Hematopoietic multipotent progenitor cell (in vitro differentiated cells): Measurements from ENCODE around the gene LDLRAD4. TPM values are rescaled to one million over a fixed set of nuclear protein-coding genes. Genes with fewer than 3 reads are reported as not detected.

ENCODE experiments used
- DNase-seq, 3 donors: peaks; one replicate each; pipeline ENCODE4 v3.0.0-alpha.2; 2011 to 2015; ENCODE audit warnings: low read depth in 2 of 3, low spot score in 2 of 3
- total RNA-seq: library from RNA; depleted of rRNA; stranded (reverse); fragments of >200 nt; gene quantifications from one replicate; pipeline ENCODE4 v1.2.3, GENCODE V29; 2012

LDLRAD4 gene
- total RNA-seq, 1 donor: 63.3 TPM

DNA sequence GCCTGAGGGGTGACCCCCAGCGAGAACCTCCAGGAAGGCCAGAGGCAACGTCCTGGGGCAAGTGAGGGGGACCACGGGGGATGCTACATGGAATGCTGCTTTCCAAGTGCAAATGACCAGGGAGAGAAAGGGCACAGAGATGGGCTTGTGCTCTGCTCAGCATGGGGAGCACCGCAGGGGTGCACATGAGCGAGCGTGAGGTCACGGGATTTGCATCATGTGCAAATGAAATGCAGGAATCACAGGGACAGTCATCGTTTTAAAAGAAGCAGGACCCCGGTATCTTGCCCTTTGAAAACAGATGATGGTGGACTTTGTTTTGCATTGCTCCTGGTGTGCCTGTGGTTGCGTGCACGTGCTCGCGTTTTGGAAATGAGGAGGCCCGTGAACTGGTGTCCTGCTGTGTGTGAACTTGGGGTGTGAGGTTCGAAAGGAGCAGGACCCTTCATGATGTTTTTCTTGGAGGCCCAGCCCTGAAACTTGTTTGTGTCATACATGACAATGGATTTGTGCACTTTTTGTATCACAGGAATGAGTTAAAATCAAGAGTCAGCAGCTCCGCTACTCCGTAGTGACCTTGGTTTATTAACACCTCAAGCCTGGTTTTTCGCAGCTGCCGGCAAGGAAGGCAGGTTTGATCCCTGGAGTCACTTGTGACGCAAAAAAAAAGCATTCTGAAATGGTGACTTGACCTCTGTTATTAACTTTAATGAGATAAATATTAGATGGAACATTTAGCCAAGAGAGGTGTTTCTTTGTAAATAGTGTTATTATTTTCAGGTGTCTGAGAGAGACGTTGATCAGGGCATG is 234.5 kb downstream of the LDLRAD4 start:
- no peak for DNase-seq

DNA sequence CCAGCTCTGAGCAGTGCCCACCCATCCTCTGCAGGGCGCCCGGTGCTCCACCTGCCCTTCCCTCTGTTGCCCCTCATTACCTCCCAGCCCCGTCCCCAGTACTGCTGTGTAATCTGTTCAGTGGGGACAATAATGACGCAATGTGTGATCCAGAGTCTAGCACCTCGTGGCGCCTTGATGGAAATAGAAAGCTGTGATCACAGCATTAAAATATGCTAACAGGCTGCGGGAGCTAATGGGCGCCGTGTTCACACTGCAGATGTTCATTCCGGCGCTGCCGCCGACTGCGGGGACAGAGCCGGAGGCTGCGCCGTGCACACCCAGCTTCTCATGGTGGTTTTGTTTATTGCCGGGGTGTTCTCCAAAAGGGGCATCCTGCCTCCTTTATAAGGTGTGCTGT is 235.2 kb downstream of the LDLRAD4 start:
- DNase-seq: no peak

DNA sequence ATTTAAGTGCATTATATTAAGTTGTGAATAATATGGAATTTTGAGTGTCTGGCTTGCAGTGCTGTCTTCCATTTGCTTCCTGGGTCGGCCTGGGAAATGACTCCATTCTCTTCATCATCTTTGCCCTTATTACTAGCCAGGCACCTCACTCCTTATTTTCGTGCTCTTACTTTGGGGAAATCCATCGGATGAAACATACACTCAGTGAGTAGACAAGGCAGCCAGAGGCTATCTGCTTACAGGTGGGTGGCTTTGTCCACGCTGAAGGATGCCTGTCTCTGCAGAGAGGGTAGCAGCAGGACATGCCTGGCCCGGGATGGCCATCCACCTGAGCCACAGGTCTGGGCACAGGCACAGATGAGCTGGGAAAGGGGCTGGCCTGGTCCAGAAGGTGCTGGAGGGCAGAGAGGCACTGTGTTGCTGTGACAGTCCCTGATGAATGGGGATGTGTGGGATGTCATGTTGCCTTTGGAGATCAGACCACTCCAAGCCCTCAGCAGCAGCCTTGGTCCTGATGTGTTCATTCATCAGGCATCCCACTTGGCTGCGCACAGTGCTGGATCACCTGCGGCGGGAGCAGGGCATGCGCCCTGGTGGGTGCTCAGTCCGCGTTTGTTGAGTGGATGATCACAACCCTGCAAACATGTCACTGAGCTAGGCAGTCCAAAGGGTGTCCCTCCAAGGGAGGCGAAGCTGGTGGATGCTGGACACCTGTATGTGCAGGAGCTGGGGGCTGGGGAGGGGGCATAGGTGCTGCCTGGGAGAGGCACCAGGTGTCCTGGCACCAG is 236.0 kb downstream of the LDLRAD4 start:
- DNase-seq: no peak

DNA sequence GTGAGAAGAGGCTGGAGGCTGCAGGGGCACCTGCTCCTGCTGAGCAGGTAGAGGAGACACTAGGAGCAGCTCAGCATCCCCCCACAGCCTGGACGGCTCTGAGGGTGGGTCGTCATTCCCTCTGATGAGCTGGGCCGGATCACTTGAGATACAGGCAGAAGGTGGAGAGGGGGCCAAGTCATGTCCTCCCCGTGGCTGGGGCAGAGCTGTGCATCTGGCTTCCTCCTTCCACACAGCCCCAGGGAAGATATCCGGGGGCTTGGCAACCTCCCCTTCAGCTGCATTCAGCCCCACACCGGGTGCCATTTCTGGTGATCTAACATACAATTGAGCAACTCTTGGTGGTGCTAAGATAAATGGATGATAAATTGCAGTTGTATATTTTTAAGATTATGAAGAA is 236.9 kb downstream of the LDLRAD4 start:
- peak in 1 of 3 donors; percentile 52 for DNase-seq

DNA sequence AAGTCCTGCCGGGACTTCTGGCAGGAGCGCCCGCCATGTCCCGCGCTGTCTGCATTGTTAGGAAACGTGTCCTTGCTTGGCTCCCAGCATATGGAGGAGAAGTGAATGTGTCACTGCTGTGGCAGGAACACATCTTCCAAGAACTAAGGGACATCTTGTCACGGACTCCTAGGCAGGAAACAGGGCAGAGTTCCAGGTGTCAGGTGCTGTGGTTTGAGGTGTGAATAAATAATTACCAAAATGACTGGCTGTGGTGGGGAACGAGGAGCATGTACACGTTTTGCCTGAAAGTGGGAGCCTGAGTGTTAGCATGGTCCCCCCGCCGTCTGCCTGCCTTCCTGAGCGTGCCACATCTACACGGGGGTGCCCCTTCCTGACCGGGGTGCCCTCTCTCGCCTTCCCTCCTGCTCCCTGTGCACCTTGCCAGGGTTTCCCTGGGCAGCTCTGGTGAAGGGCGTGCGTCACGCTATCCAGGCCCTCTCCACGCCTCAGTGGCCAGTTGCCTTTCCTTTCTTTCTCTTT is 237.5 kb downstream of the LDLRAD4 start:
- peak in 2 of 3 donors; percentile 44 to 52 for DNase-seq

DNA sequence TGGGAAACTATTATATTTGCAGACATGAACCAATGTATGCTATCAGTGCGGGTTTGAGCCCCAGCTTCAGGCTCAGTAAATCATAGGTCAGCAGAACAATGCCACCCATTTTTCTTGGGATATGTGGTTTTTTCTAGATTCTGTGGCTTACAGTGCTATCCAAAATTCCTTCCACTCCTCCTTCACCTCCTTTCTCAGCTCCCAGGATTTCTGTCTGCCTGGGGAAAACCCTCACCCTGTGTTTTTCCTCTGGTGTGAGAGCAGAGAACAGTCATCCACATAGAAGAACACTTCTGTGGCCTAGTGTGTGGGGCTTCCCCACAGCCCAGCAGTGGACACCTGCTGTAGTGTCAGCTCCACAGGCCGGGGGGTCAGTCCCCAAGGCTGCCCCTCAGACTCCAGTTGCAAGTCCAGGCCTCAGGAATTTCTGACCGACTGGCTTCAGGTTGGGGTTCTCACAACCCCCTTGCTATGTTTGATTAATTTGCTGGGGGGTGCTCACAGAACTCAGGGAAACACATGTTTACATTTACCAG is 238.2 kb downstream of the LDLRAD4 start:
- DNase-seq: no peak

DNA sequence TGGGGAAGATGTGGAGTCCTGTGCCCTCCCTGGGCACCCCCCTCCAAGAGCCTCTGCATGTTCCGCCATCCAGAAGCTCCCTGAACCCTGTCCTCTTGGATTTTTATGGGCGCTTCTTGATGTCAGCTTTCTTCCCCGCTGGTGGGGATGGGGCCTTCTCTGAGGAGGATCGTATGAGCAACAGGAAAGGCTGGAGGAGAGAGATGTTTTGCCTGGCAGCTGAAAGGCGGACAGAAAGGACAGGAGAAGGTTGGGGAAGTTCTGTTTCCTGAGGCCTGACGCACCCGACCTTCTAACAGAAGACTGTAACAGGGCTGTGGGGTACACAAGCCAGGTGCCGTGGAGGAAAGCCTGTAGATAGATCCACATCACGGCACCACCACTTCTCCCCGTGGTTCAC is 238.8 kb downstream of the LDLRAD4 start:
- DNase-seq: peak in 2 of 3 donors; percentile 52 to 69

DNA sequence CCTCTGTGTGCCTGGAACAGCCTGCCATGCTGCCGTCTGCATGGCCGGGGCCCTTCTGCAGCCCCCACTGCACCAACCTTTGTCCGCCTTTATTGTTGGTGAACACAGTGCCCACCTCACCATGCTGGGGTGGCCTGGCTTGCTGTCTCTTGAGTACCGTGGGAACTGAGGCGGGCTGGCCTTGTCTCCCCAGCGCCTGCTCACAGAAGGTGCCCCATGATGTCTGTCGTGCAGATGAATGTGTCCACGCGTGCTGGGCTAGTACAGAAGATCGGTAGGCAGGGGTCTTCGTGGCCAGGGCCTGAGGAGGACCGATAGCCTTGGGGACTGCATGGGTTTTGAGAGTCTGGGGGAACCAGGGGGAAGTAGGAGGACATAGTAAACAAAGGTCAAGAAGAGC is 242.4 kb downstream of the LDLRAD4 start:
- DNase-seq: no peak

DNA sequence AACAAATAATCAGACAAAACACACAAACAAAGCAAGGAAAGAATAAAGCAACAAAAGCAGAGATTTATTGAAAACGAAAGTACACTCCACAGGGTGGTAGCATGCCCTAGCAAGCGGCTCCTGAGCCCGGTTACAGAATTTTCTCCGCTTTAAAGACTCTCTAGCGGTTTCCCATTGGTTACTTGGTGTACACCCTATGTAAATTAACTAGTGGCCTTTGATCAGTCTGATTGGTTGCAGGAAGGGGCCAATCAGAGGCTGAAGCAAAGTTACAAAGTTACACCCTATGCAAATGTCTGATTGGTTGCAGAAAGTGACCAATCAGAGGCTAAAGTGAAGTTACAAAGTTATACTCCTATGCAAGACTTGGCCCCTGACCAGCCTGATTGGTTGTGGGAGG is 242.9 kb downstream of the LDLRAD4 start:
- no peak for DNase-seq

DNA sequence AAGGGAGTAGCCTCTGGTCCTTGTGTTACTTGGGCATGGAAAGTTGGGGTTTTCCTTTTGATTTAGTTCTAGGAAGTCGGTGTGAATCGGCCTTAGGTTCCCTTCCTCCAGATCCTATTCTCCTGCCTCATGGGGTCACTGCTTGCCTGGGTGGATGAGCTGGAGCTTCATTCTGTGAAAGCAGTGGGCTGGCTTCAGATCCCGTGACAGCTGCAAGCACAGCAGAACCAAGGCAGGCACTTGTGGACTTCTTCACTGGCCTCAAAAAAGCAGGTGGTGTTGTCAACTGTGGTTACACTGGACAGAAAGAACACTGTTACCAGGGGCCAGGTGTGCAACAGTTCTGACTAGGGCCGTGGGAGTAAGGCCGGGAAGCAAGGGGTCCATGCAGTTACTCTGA is 243.4 kb downstream of the LDLRAD4 start:
- DNase-seq: no peak

DNA sequence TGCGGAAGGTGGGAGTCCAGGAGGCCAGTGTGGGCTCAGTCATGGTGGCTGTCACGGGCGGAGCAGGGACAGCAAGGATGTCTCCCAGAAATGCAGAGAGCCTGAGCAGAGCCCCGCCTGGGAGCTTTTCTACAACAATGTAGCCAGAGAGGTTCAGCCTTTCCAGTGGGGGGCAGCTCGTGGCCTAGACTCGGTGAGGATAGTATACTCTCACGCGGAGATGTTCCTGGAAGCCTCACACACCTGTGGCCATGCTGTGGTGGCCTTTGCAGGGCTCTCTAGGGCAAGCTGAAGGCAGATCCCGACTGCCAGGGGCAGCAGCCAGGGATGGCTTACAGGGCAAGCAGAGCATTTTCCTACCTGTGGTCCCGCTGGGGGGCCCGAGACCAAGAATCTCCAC is 244.1 kb downstream of the LDLRAD4 start:
- no peak for DNase-seq

DNA sequence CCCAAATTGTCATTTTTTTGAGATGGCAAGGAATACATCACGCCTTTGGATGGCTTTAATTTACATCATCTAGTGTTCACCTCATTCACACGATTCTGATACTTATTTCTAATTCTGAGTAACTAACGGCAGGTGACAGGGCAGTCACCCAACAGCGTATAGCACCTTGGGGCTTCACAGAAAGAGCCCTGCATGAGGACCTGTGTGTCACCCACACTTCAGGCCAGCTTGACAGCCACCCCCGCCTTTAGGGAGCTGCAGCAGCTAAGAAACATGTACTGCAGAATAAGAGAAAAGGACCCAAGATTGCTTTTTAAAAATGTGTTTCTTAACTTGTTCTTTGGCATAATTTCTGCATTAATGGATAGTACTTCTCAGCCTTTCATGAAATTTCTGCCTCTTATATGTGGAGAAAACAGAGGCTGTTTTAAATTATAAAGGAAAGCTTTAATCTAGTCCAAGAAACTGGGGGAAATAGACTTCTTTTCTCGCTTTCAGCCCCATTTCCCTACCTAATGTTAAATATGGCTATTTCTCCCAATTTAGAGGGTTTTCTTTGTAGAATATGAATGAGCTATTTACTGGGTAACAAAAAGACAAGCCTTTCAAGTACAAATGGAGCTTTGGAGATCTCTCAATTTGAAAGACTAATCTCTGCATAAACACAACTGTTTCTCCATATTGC is 245.1 kb downstream of the LDLRAD4 start:
- DNase-seq: no peak

DNA sequence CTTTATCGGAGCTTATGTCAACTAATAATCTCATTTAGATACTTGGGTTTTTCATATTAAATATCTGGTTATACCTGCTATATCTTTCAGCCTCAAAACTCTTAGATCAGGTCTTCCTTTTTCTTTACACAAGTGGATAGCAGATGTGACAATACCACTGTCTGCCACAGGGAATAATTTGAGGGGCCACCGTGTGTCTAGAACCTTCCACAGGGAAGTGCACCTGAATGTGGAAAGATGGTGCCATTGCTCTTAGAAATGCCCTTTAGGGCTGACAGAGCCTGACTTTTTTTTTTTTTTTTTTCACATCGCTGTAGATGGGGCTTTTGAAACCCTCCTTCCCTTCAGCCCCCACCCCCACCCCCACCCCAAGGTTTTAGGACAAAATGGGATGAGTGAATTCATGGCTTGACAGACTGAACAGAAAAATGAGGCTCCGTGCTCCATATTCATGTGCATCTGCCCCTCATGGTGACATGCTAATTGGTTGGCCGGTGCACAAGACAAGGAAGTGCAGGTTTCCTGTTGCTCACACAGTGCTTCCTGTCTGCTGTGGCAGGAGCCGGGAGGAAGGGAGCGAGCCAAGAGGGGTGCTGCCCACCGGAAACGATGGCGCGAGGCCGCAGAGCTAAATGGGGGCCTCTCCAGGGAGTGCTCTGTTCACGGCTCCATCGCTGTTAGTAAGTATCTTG is 246.0 kb downstream of the LDLRAD4 start:
- peak; percentile 40 to 91 (median 84) for DNase-seq

DNA sequence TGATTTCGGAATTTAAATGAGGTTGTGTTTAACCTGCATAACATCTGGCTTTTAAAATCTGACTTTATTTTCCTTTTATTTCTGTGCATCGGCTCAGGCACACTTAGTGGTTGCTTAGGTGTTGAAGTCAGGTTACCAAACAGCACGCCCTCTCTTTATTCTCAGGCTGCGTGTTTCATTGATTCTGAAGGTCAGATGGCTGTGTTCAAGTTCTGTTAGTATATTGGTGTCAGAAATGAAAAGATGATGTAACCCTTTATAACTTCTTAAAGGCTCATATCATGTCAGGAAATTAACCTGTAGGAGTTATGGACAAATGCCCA is 246.5 kb downstream of the LDLRAD4 start:
- no peak for DNase-seq

DNA sequence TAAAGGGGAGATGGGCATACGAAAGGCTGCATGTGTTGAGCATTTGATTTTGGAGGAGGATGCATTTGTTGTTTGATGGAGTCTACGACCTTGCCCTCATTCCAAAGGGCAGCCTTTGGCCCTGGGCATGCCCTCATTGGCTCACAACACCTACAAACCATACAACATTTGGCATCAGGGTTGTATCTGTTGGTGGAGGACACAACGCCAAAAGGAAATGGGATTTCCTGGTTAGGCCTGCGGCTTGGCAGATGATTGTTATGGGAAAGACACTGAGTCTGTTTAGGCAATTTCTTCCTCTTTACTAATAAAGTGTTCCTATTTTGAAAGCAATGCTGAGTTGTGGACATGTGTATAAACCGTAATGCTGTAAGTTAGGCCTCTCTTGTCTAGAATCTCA is 246.9 kb downstream of the LDLRAD4 start:
- no peak for DNase-seq

DNA sequence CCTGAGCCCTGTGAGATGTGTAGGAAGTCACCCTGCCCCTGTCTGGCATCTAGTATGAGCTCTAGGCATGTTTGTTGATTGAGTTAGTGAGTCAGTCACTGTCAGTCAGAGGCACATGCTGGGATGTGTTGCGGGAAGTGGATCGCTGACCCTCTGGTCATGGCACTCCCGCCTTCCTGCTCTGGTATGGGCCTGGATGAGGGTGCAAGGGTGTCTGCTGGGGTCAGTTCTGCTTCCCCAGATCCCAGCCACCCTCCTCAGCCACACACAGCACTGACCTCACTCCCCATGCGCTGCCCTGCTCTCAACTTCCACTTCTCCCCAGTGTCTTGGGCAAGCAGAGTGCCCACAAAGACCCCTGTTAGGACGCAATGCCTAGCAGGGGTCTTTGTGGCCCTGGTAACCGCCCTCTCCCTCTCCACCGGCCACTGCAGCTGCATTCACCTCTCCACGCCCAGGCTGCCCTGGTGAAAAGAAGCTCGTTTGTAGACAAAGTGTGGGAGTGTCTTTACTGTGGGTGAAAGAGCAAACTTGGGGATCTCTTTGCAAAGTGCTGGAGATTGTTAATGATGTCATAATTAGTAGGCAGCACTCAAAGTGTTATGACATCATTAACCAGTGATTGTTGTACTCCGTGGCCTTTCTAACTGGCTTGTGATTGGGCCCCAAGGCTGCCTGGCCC is 252.1 kb downstream of the LDLRAD4 start:
- DNase-seq: no peak

DNA sequence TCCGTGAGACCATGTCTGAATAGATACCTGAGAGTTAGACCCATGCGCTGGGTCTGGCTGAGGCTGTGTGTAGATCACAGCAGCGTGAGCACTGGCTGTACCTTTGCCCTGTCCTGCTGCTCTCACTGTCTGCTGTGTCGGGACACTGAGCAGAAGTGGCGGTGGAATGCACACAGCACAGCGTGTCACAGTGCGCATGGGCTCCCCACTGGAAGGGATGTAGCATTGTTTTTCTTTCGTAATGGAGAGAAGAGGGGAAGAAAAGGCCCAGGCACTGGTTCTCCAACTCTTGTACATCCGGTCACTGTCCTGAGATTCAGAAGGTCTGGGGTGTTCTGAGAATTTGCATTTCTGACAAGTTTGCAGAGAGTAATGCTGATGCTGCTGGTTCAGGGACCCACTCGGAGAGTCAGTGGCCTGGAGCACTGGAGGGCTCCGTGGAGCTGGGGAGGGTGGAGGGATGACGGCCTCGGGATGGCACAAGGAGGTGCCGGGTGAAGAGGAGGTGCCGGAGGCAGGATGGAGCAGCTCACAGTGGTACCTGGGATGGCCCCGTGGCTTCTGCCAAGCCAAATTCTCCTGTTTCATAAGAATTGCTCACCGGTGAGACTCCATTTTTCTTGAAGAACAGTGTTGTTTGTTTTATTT is 252.8 kb downstream of the LDLRAD4 start:
- DNase-seq: no peak

DNA sequence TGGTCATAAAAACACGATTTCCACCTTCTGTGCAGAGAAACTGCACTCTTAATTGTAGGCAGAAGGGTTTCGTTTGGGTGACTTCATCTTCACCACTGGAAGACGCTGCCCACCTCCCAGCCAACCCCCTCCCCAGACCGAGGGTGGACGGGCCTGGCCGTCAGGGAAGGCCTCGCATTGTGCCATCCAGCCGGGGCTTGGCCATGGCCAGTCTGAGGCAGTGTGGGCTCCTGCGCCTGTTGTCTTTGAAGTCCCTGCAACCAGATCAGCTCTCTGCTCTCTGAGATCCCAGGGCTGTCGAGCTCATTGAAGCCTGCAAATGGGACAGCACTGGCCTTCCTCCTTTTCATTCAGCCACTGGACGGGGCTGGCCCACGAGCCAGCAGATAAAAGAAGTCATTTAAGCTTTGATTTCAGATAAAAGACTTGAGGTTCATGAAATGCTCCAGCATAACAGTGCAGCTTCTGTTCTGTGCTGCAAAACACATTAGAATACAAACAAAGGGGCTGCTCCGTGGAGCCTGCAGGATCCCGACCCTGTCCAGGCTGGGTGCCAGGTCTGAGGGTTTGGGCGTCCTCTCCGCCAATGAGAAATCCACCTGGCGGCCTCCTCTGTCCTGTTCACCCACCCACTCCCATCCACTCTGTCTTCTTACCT is 253.5 kb downstream of the LDLRAD4 start:
- DNase-seq: no peak

DNA sequence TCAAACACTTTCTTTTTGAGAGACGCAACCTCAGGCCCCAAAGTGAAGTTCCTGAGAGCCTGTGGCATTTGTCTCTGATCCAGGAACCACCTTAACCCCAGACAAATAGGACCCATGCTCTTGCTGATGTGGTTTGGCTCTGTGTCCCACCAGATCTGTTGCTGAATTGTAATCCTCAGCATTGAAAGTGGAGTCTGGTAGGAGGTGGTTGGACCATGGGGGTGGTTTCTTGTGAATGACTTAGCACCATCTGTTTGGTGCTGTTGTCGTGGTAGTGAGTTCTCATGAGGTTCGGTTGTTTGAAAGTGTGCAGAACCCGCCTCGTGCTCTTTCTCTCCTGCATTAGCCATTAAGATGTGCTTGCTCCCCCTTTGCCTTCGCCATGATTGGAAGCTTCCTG is 255.2 kb downstream of the LDLRAD4 start:
- DNase-seq: no peak
